ENCODE measurements around the gene HNRNPH1. TPM values are rescaled to one million over a fixed set of nuclear protein-coding genes. Genes with fewer than 3 reads are reported as not detected.

The HNRNPH1 gene
- total RNA-seq, 1 donor from 2014 or later = 458 TPM

DNA sequence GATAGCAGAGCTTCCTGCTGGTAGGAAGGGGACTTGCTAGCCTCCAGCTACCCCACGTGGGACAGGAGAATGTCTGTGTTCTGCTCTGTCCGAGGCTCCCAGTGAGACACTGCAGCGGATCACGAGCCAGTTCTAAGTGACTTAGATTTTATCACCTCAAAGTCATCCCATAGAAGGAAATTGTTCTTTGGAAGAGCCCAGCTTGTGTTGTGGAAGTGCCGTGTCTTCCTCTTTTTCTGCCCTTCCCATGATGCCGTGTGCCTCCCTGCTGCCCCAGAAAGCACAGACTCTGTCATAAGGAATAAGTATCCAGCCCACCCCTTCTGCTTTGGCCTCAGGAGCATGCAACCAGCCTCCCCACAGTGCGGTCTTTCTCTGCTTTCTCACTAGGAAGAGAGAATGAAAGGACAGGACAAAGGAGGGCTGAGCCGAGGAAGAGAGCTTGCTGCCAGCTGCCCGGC, 37.5 kb downstream of the HNRNPH1 start:
- Histone ChIP-seq H3K4me2 (ENCODE audit: low read length) (no peak overlapping the region), H3K4me3 (ENCODE audit: insufficient read depth, low read depth, low read length) (no peak overlapping the region), H2AFZ (ENCODE audit: low read depth, low read length) (no peak overlapping the region), H3K36me3 (ENCODE audit: insufficient read depth, low read length) (peaks cover 17% of the 10 kb centered on the region), H4K20me1 (ENCODE audit: insufficient read depth, low read length) (peaks cover 7% of the 10 kb centered on the region), H3K4me1 (ENCODE audit: insufficient read depth, low read length) (peaks cover 4% of the 10 kb centered on the region), H3K9me3 (ENCODE audit: insufficient read depth, low read depth, low read length) (no peaks in the 10 kb centered on the region), H3K27ac (ENCODE audit: low read depth, low read length) (no peak overlapping the region), H3K79me2 (ENCODE audit: insufficient read depth, low read length) (no peaks in the 10 kb centered on the region), H3K27me3 (ENCODE audit: insufficient read depth, low read length) (no peaks in the 10 kb centered on the region), H3K9ac (ENCODE audit: low read length) (no peak overlapping the region)
- H3K27me3 Mint-ChIP-seq (ENCODE audit: low read depth, unreplicated experiment) = no peaks in the 10 kb centered on the region
- H3K4me3 Mint-ChIP-seq (ENCODE audit: unreplicated experiment) = no peak overlapping the region
- H3K27ac Mint-ChIP-seq (ENCODE audit: unreplicated experiment) = no peak overlapping the region
- no peak for TF ChIP-seq CTCF (IDR thresholded peaks at IDR 0.05; ENCODE audit: insufficient read depth, low read depth, low read length)
- no peak for TF ChIP-seq EZH2 (IDR thresholded peaks at IDR 0.05; ENCODE audit: insufficient read depth, low read length)
- H3K4me1 Mint-ChIP-seq (ENCODE audit: low read depth, unreplicated experiment) = peaks cover 5% of the 10 kb centered on the region
- no peaks in the 10 kb centered on the region for H3K9me3 Mint-ChIP-seq (ENCODE audit: unreplicated experiment)
- no peak for DNase-seq (ENCODE audit: low read depth)
- H3K36me3 Mint-ChIP-seq (ENCODE audit: low read depth, unreplicated experiment) = peaks cover 9% of the 10 kb centered on the region
- no peak for FAIRE-seq

GRCh38 chr5:179577286-179577960, 46.0 kb downstream of the HNRNPH1 start:
- Mint-ChIP-seq H3K27ac (ENCODE audit: unreplicated experiment) (no peak overlapping the region), H3K27me3 (ENCODE audit: low read depth, unreplicated experiment) (no peaks in the 10 kb centered on the region), H3K4me1 (ENCODE audit: low read depth, unreplicated experiment) (no peaks in the 10 kb centered on the region), H3K4me3 (ENCODE audit: unreplicated experiment) (no peak overlapping the region), H3K9me3 (ENCODE audit: unreplicated experiment) (no peaks in the 10 kb centered on the region), H3K36me3 (ENCODE audit: low read depth, unreplicated experiment) (peaks cover 4% of the 10 kb centered on the region)
- Histone ChIP-seq H3K36me3 (ENCODE audit: insufficient read depth, low read length) (peaks cover 25% of the 10 kb centered on the region), H3K79me2 (ENCODE audit: insufficient read depth, low read length) (no peaks in the 10 kb centered on the region), H4K20me1 (ENCODE audit: insufficient read depth, low read length) (no peaks in the 10 kb centered on the region), H3K9me3 (ENCODE audit: insufficient read depth, low read depth, low read length) (no peaks in the 10 kb centered on the region), H2AFZ (ENCODE audit: low read depth, low read length) (no peak overlapping the region), H3K4me1 (ENCODE audit: insufficient read depth, low read length) (no peaks in the 10 kb centered on the region), H3K4me3 (ENCODE audit: insufficient read depth, low read depth, low read length) (no peak overlapping the region), H3K9ac (ENCODE audit: low read length) (no peak overlapping the region), H3K4me2 (ENCODE audit: low read length) (no peak overlapping the region), H3K27ac (ENCODE audit: low read depth, low read length) (no peak overlapping the region), H3K27me3 (ENCODE audit: insufficient read depth, low read length) (no peaks in the 10 kb centered on the region)
- FAIRE-seq (no peak), DNase-seq (ENCODE audit: low read depth) (no peak)
- TF ChIP-seq CTCF (IDR thresholded peaks at IDR 0.05; ENCODE audit: insufficient read depth, low read depth, low read length) (no peak), EZH2 (IDR thresholded peaks at IDR 0.05; ENCODE audit: insufficient read depth, low read length) (no peak)

DNA sequence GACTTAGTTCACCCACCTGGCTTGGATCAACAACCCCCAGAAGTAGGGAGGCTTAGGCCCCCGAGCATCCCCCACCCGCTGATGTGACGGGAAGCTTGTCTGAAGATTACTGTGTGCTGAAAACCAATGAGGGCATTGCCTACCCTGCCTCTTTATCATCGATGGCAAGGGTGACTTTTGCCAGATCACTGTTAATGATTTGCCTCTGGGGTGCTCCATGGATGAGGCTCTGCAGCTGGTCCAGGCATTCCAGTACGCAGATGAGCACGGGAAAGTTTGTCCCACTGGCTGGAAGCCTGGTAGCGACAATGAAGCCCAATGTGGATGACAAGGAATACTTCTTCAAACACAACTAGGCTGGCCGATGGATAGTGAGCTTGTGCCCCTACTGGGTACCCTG, 51.1 kb downstream of the HNRNPH1 start:
- Histone ChIP-seq H3K27ac (ENCODE audit: low read depth, low read length) (no peak overlapping the region), H3K9ac (ENCODE audit: low read length) (no peak overlapping the region), H4K20me1 (ENCODE audit: insufficient read depth, low read length) (peaks cover 5% of the 10 kb centered on the region), H3K36me3 (ENCODE audit: insufficient read depth, low read length) (peaks cover 38% of the 10 kb centered on the region), H3K79me2 (ENCODE audit: insufficient read depth, low read length) (no peaks in the 10 kb centered on the region), H2AFZ (ENCODE audit: low read depth, low read length) (no peak overlapping the region), H3K4me2 (ENCODE audit: low read length) (no peak overlapping the region), H3K4me1 (ENCODE audit: insufficient read depth, low read length) (no peaks in the 10 kb centered on the region), H3K4me3 (ENCODE audit: insufficient read depth, low read depth, low read length) (no peak overlapping the region), H3K9me3 (ENCODE audit: insufficient read depth, low read depth, low read length) (no peaks in the 10 kb centered on the region), H3K27me3 (ENCODE audit: insufficient read depth, low read length) (no peaks in the 10 kb centered on the region)
- H3K4me1 Mint-ChIP-seq (ENCODE audit: low read depth, unreplicated experiment) = no peaks in the 10 kb centered on the region
- H3K9me3 Mint-ChIP-seq (ENCODE audit: unreplicated experiment) = no peaks in the 10 kb centered on the region
- H3K27ac Mint-ChIP-seq (ENCODE audit: unreplicated experiment) = no peak overlapping the region
- no peaks in the 10 kb centered on the region for H3K27me3 Mint-ChIP-seq (ENCODE audit: low read depth, unreplicated experiment)
- FAIRE-seq = no peak
- no peak for DNase-seq (ENCODE audit: low read depth)
- no peak overlapping the region for H3K4me3 Mint-ChIP-seq (ENCODE audit: unreplicated experiment)
- TF ChIP-seq EZH2 (IDR thresholded peaks at IDR 0.05; ENCODE audit: insufficient read depth, low read length) (no peak), CTCF (IDR thresholded peaks at IDR 0.05; ENCODE audit: insufficient read depth, low read depth, low read length) (no peak)
- H3K36me3 Mint-ChIP-seq (ENCODE audit: low read depth, unreplicated experiment) = peaks cover 11% of the 10 kb centered on the region
